A549 (cell line): ENCODE data around the gene WDR45B. TPM values are rescaled to one million over a fixed set of nuclear protein-coding genes. Genes with fewer than 3 reads are reported as not detected.

Experiments used
- ATAC-seq, 2 experiments: fragments of 200-7000 bp in 1 of 2; fragments of >200 bp in 1 of 2; cut with Nextera tagmentation in 1 of 2; cut with Tn5 transposase in 1 of 2; 3 replicates each; pipeline versions ENCODE4 v1.8.0 to v1.9.1; 2018 to 2020; ENCODE audit warnings: mild to moderate bottlenecking in 1 of 2, moderate library complexity in 1 of 2
- CTCF ChIA-PET: fragments of 300-600 bp; sonication (Branson Sonifier 250); formaldehyde crosslinking; extraction: SDS; loops from one replicate; lab custom pipeline; 2021; ENCODE audit warnings: antibody characterized with exemption, inconsistent platforms; lab: Yijun Ruan, JAX
- POLR2A ChIA-PET: fragments of 350-600 bp; formaldehyde crosslinking; extraction: SDS; loops from one replicate; lab custom pipeline; 2021; ENCODE audit warnings: antibody characterized with exemption, inconsistent platforms; lab: Yijun Ruan, JAX
- DNase-seq, 2 experiments: peaks; one replicate each; pipeline versions ENCODE4 v3.0.0 to v3.0.0-alpha.2; 2011 to 2016; ENCODE audit warnings: low read depth in 1 of 2, low spot score in 1 of 2
- FAIRE-seq: peaks from 2 replicates; lab custom pipeline; 2011; peaks lifted over from hg19 to GRCh38; lab: Jason Lieb, UNC
- H3K27ac ChIP-seq, 2 experiments: fragments of >200 bp; sonication (Bioruptor Twin); formaldehyde crosslinking; 3 replicates each; pipeline ENCODE4 v1.5.1; 2016 to 2017
- H3K4me1 ChIP-seq: fragments of >200 bp; sonication (Bioruptor Twin); formaldehyde crosslinking; 3 replicates; pipeline ENCODE4 v1.6.1; 2016
- H3K4me2 ChIP-seq: fragments of >200 bp; sonication (Bioruptor Twin); formaldehyde crosslinking; 3 replicates; pipeline ENCODE4 v1.6.1; 2016
- H3K4me3 ChIP-seq: fragments of >200 bp; sonication (Bioruptor Twin); formaldehyde crosslinking; 3 replicates; pipeline ENCODE4 v1.5.1; 2016
- H3K9me3 ChIP-seq: fragments of >200 bp; sonication (Bioruptor Twin); formaldehyde crosslinking; 3 replicates; pipeline ENCODE4 v1.6.1; 2016
- ATOH8 ChIP-seq: fragments of 250-450 bp; sonication (Bioruptor Pico); IDR thresholded peaks from 2 replicates; pipeline ENCODE4 v1.5.0; 2020; ENCODE audit warnings: low read depth, mild to moderate bottlenecking, moderate library complexity
- BCL3 ChIP-seq: fragments of >200 bp; sonication (Bioruptor Twin); formaldehyde crosslinking; IDR thresholded peaks from 3 replicates; pipeline ENCODE4 v1.6.1; 2016
- BHLHE40 ChIP-seq: IDR thresholded peaks from 2 replicates; pipeline ENCODE4 v1.6.1; 2012; ENCODE audit warnings: low read depth, low read length, inconsistent platforms
- CBX8 ChIP-seq: fragments of 200-600 bp; sonication (generic); IDR thresholded peaks from 2 replicates; pipeline ENCODE4 v1.6.1; 2016
- CHD2 ChIP-seq: fragments of 150-350 bp; IDR thresholded peaks from 2 replicates; pipeline ENCODE4 v1.6.1; 2014; ENCODE audit warnings: low read length; ENCODE audit not compliant: partially characterized antibody
- EHF ChIP-seq: fragments of 250-450 bp; sonication (Bioruptor Pico); IDR thresholded peaks from 2 replicates; pipeline ENCODE4 v1.5.0; 2020; ENCODE audit warnings: mild to moderate bottlenecking
- ELK1 ChIP-seq: fragments of 150-350 bp; IDR thresholded peaks from 2 replicates; pipeline ENCODE4 v1.6.1; 2014; ENCODE audit warnings: low read depth, mild to moderate bottlenecking, low read length
- ESRRA ChIP-seq: fragments of 150-350 bp; IDR thresholded peaks from 2 replicates; pipeline ENCODE4 v1.6.1; 2014; ENCODE audit warnings: mild to moderate bottlenecking, low read length, borderline replicate concordance
- FOSB ChIP-seq: fragments of 250-450 bp; sonication (Bioruptor Pico); IDR thresholded peaks from 2 replicates; pipeline ENCODE4 v1.5.0; 2020; ENCODE audit warnings: mild to moderate bottlenecking, moderate library complexity
- FOSL2 ChIP-seq, 2 experiments: fragments of 450-650 bp in 1 of 2; fragments of >200 bp in 1 of 2; sonication (Bioruptor Twin) in 1 of 2; formaldehyde crosslinking; IDR thresholded peaks; 2 replicates each; pipeline versions ENCODE4 v1.5.0 to v1.6.1; 2016 to 2020; ENCODE audit warnings: mild to moderate bottlenecking in 1 of 2, moderate library complexity in 1 of 2
- FOXS1 ChIP-seq: fragments of 250-450 bp; sonication (Bioruptor Pico); IDR thresholded peaks from 2 replicates; pipeline ENCODE4 v1.5.0; 2020; ENCODE audit warnings: mild to moderate bottlenecking, moderate library complexity
- GATA3 ChIP-seq: IDR thresholded peaks from 2 replicates; pipeline ENCODE4 v1.6.1; 2012; ENCODE audit warnings: borderline replicate concordance
- HEYL ChIP-seq: fragments of 250-450 bp; sonication (Bioruptor Pico); IDR thresholded peaks from 2 replicates; pipeline ENCODE4 v1.8.0; 2021; ENCODE audit warnings: mild to moderate bottlenecking, moderate library complexity
- HOXB13 ChIP-seq: fragments of 250-450 bp; sonication (Bioruptor Pico); IDR thresholded peaks from 2 replicates; pipeline ENCODE4 v1.5.0; 2020; ENCODE audit warnings: low read depth, mild to moderate bottlenecking, moderate library complexity
- MAX ChIP-seq: IDR thresholded peaks from 2 replicates; pipeline ENCODE4 v1.6.1; 2012
- MAZ ChIP-seq: fragments of 150-350 bp; IDR thresholded peaks from 2 replicates; pipeline ENCODE4 v1.6.1; 2014; ENCODE audit warnings: antibody characterized with exemption, low read depth, low read length, borderline replicate concordance
- MYC ChIP-seq: IDR thresholded peaks from 2 replicates; pipeline ENCODE4 v1.6.1; 2012; ENCODE audit warnings: mild to moderate bottlenecking, inconsistent platforms, low read length, improper control_type of control experiment, borderline replicate concordance
- NPAS2 ChIP-seq: fragments of 250-450 bp; sonication (Bioruptor Pico); IDR thresholded peaks from 2 replicates; pipeline ENCODE4 v1.8.0; 2022; ENCODE audit warnings: mild to moderate bottlenecking, moderate library complexity, borderline replicate concordance
- NR3C1 ChIP-seq: fragments of >200 bp; sonication (Bioruptor Twin); formaldehyde crosslinking; IDR thresholded peaks from 3 replicates; pipeline ENCODE4 v1.6.1; 2017
- ZNF302 ChIP-seq: fragments of 250-450 bp; sonication (Bioruptor Pico); IDR thresholded peaks from 2 replicates; pipeline ENCODE4 v1.9.0; 2021; ENCODE audit warnings: inconsistent platforms, mild to moderate bottlenecking, moderate library complexity
- ZSCAN20 ChIP-seq: fragments of 250-450 bp; sonication (Bioruptor Pico); IDR thresholded peaks from 2 replicates; pipeline ENCODE4 v1.8.0; 2022; ENCODE audit warnings: mild to moderate bottlenecking, moderate library complexity
- WGBS: methylation state at CpG from one replicate; pipeline ENCODE4 v1.1.6; 2017; ENCODE audit errors: missing lambda C conversion rate; 5-methylcytosine and 5-hydroxymethylcytosine counted together
- polyA plus RNA-seq, 4 experiments: library from polyadenylated mRNA; depleted of rRNA in 3 of 4; stranded (reverse); fragments of >200 nt; fragmentation: RNase III in 1 of 4; extraction: RNeasy Plus Mini Kit Qiagen cat#74134 plus additional on column Dnase treatment in 1 of 4; gene quantifications; 2 replicates in 3 of 4; 3 replicates in 1 of 4; pipeline ENCODE4 v1.2.3, GENCODE V29; 2011 to 2017
- small RNA-seq, 6 experiments: library from RNA; depleted of rRNA; stranded (forward); fragments of <200 nt; gene quantifications; one replicate each; pipeline ENCODE3, GENCODE V24; 2012

Gene WDR45B
- polyA plus RNA-seq, 2 of the 4 experiments (the other 2 are of a cell fraction) = 88.2 to 124 TPM

- WGBS = 87% methylated on average over 18 of the region's 18 CpGs
- H3K4me3 ChIP-seq = no peak overlapping the region
- no peak overlapping the region for H3K4me2 ChIP-seq
- CTCF ChIA-PET = interaction anchor here (3.5 kb wide), 1 partner anchor 12 kb away, joined by 24 read pairs; no protein-coding TSS in a partner anchor
- H3K4me1 ChIP-seq = peaks cover 53% of the 10 kb centered on the region
- ATAC-seq (0 out of 6 replicates have a peak, but pooled peaks of 1 of the 2 experiments have one; percentile 17), DNase-seq (no peak), FAIRE-seq (no peak)
- TF ChIP-seq FOSL2 (IDR thresholded peaks at IDR 0.05) = no peak
- TF ChIP-seq FOSL2 (CRISPR knock-in tag; IDR thresholded peaks at IDR 0.05) = no peak
- TF ChIP-seq BHLHE40 = no peak
- no peak for TF ChIP-seq FOXS1
- TF ChIP-seq ZSCAN20 (CRISPR knock-in tag) = no peak
- TF ChIP-seq CHD2 = no peak
- TF ChIP-seq ESRRA = no peak
- TF ChIP-seq HEYL (CRISPR knock-in tag) = no peak
- TF ChIP-seq FOSB (CRISPR knock-in tag) = no peak
- TF ChIP-seq ELK1 = no peak
- TF ChIP-seq MYC = no peak
- no peak for TF ChIP-seq MAZ
- TF ChIP-seq NPAS2 (CRISPR knock-in tag) = no peak
- TF ChIP-seq CBX8 = no peak
- no peak for TF ChIP-seq HOXB13
- no peak for TF ChIP-seq ATOH8 (CRISPR knock-in tag)
- POLR2A ChIA-PET = no interaction called here
- no peaks in the 10 kb centered on the region for H3K9me3 ChIP-seq
- H3K27ac ChIP-seq = no peak overlapping the region
These were observed 81.9 kb downstream of the WDR45B start for GRCh38 chr17:82566129-82566960.

GRCh38 chr17:82565551-82565950 lies 82.7 kb downstream of the WDR45B start:
- H3K4me1 ChIP-seq = peaks cover 61% of the 10 kb centered on the region
- no peak overlapping the region for H3K4me2 ChIP-seq
- ChIA-PET POLR2A (no interaction called here), CTCF (interaction anchor here (3.5 kb wide), 1 partner anchor 12 kb away, joined by 24 read pairs; no protein-coding TSS in a partner anchor)
- FAIRE-seq (no peak), DNase-seq (no peak), ATAC-seq (no peak)
- no peak overlapping the region for H3K27ac ChIP-seq
- TF ChIP-seq ZNF302 (no peak), NR3C1 (no peak), EHF (CRISPR knock-in tag) (no peak), CHD2 (no peak), GATA3 (no peak), MAX (no peak), BCL3 (no peak), MAZ (no peak), ATOH8 (CRISPR knock-in tag) (no peak)
- H3K9me3 ChIP-seq = no peaks in the 10 kb centered on the region
- WGBS = 95% methylated on average over 1 of the region's 1 CpG
- H3K4me3 ChIP-seq = no peak overlapping the region

Small RNAs within 50 kb of the gene (small RNA-seq; reads per million reads assigned to genes)
- 0.21 to 3.9 (median 1.4) reads per million in 6 experiments for gene MIR4525

Other genes with a start within 250 kb of the WDR45B start
- 18.0 and 18.4 TPM in 2 replicates for gene HEXD, start 230.1 kb downstream of the WDR45B start, polyA plus RNA-seq (2011; rRNA removed)
- gene HEXD, start 230.1 kb downstream of the WDR45B start, polyA plus RNA-seq (2017; fragmentation: RNase III; extraction: RNeasy Plus Mini Kit Qiagen cat#74134 plus additional on column Dnase treatment) = 15.9 to 21.4 TPM (median 19.5 TPM) in 3 replicates
- 14.9 and 15.2 TPM in 2 replicates for gene OGFOD3, start 229.9 kb downstream of the WDR45B start, polyA plus RNA-seq (2011; rRNA removed)
- 19.8 to 21.9 TPM (median 20.8 TPM) in 3 replicates for gene OGFOD3, start 229.9 kb downstream of the WDR45B start, polyA plus RNA-seq (2017; fragmentation: RNase III; extraction: RNeasy Plus Mini Kit Qiagen cat#74134 plus additional on column Dnase treatment)
- gene CYBC1, start 197.7 kb downstream of the WDR45B start, polyA plus RNA-seq (2011; rRNA removed) = 68.6 and 81.8 TPM in 2 replicates
- 74.3 to 89.8 TPM (median 86.5 TPM) in 3 replicates for gene CYBC1, start 197.7 kb downstream of the WDR45B start, polyA plus RNA-seq (2017; fragmentation: RNase III; extraction: RNeasy Plus Mini Kit Qiagen cat#74134 plus additional on column Dnase treatment)
- gene NARF, start 189.7 kb downstream of the WDR45B start, polyA plus RNA-seq (2011; rRNA removed) = 89.6 and 108 TPM in 2 replicates
- gene NARF, start 189.7 kb downstream of the WDR45B start, polyA plus RNA-seq (2017; fragmentation: RNase III; extraction: RNeasy Plus Mini Kit Qiagen cat#74134 plus additional on column Dnase treatment) = 38.2 to 51.2 TPM (median 45.0 TPM) in 3 replicates
- gene FOXK2, start 128.7 kb downstream of the WDR45B start, polyA plus RNA-seq (2011; rRNA removed) = 34.8 and 35.9 TPM in 2 replicates
- gene FOXK2, start 128.7 kb downstream of the WDR45B start, polyA plus RNA-seq (2017; fragmentation: RNase III; extraction: RNeasy Plus Mini Kit Qiagen cat#74134 plus additional on column Dnase treatment) = 37.5 to 39.2 TPM (median 38.2 TPM) in 3 replicates
- gene RAB40B, start 50.3 kb upstream of the WDR45B start, polyA plus RNA-seq (2011; rRNA removed) = 5.6 and 5.8 TPM in 2 replicates
- gene RAB40B, start 50.3 kb upstream of the WDR45B start, polyA plus RNA-seq (2017; fragmentation: RNase III; extraction: RNeasy Plus Mini Kit Qiagen cat#74134 plus additional on column Dnase treatment) = 6.1 to 9.9 TPM (median 9.4 TPM) in 3 replicates
- 41.1 and 41.7 TPM in 2 replicates for gene FN3KRP, start 68.3 kb upstream of the WDR45B start, polyA plus RNA-seq (2011; rRNA removed)
- 60.2 to 62.8 TPM (median 62.4 TPM) in 3 replicates for gene FN3KRP, start 68.3 kb upstream of the WDR45B start, polyA plus RNA-seq (2017; fragmentation: RNase III; extraction: RNeasy Plus Mini Kit Qiagen cat#74134 plus additional on column Dnase treatment)
- 1.3 and 1.7 TPM in 2 replicates for gene FN3K, start 87.2 kb upstream of the WDR45B start, polyA plus RNA-seq (2011; rRNA removed)
- gene FN3K, start 87.2 kb upstream of the WDR45B start, polyA plus RNA-seq (2017; fragmentation: RNase III; extraction: RNeasy Plus Mini Kit Qiagen cat#74134 plus additional on column Dnase treatment) = 7.7 to 13.2 TPM (median 11.9 TPM) in 3 replicates
- 33.5 and 44.7 TPM in 2 replicates for gene TBCD, start 103.6 kb upstream of the WDR45B start, polyA plus RNA-seq (2011; rRNA removed)
- 47.4 to 51.6 TPM (median 49.1 TPM) in 3 replicates for gene TBCD, start 103.6 kb upstream of the WDR45B start, polyA plus RNA-seq (2017; fragmentation: RNase III; extraction: RNeasy Plus Mini Kit Qiagen cat#74134 plus additional on column Dnase treatment)
- not detected in 2 replicates for gene ZNF750, start 191.6 kb upstream of the WDR45B start, polyA plus RNA-seq (2011; rRNA removed)
- not detected in 3 replicates for gene ZNF750, start 191.6 kb upstream of the WDR45B start, polyA plus RNA-seq (2017; fragmentation: RNase III; extraction: RNeasy Plus Mini Kit Qiagen cat#74134 plus additional on column Dnase treatment)